GM23248 (cell line): ENCODE results near the gene NELFA. TPM values are rescaled to one million over a fixed set of nuclear protein-coding genes. Genes with fewer than 3 reads are reported as not detected.
"Not testable (repeated sequence)": the region's sequence is repeated elsewhere in the genome, so short reads cannot be mapped to it uniquely, and the experiment has no call there.

Experiments
- DNase-seq: peaks from one replicate; pipeline ENCODE4 v3.0.0-alpha.2; 2015
- H2AFZ ChIP-seq: fragments of 200-600 bp; sonication (generic); 2 replicates; pipeline ENCODE4 v1.6.1; 2016; ENCODE audit warnings: antibody characterized with exemption
- H3F3A ChIP-seq: fragments of 200-600 bp; sonication (generic); 2 replicates; pipeline ENCODE4 v1.6.1; 2016; ENCODE audit warnings: mild to moderate bottlenecking, antibody characterized with exemption, mixed run types; ENCODE audit not compliant: insufficient read depth
- H3K27ac ChIP-seq: fragments of 200-600 bp; sonication (generic); 2 replicates; pipeline ENCODE4 v1.5.1; 2016; ENCODE audit warnings: mild to moderate bottlenecking
- H3K27me3 ChIP-seq: fragments of 200-600 bp; sonication (generic); replicated peaks from 2 replicates; pipeline ENCODE4 v1.6.1; 2016; ENCODE audit warnings: mild to moderate bottlenecking; ENCODE audit not compliant: insufficient read depth
- H3K36me3 ChIP-seq: fragments of 200-600 bp; sonication (generic); 2 replicates; pipeline ENCODE4 v1.6.1; 2016; ENCODE audit warnings: low read depth, mild to moderate bottlenecking
- H3K4me1 ChIP-seq: fragments of 200-600 bp; sonication (generic); 2 replicates; pipeline ENCODE4 v1.6.1; 2016; ENCODE audit warnings: mild to moderate bottlenecking; ENCODE audit not compliant: insufficient read depth
- H3K4me2 ChIP-seq: fragments of 200-600 bp; sonication (generic); one replicate; pipeline ENCODE4 v1.6.1; 2016; ENCODE audit warnings: mild to moderate bottlenecking; ENCODE audit not compliant: unreplicated experiment
- H3K4me3 ChIP-seq: fragments of 200-600 bp; sonication (generic); 2 replicates; pipeline ENCODE4 v1.5.1; 2016; ENCODE audit warnings: mild to moderate bottlenecking
- H3K79me2 ChIP-seq: fragments of 200-600 bp; sonication (generic); 2 replicates; pipeline ENCODE4 v1.6.1; 2016; ENCODE audit warnings: mild to moderate bottlenecking; ENCODE audit not compliant: insufficient read depth
- H3K9ac ChIP-seq: fragments of 200-600 bp; sonication (generic); 2 replicates; pipeline ENCODE4 v1.6.1; 2016; ENCODE audit warnings: mild to moderate bottlenecking
- H3K9me2 ChIP-seq: fragments of 200-600 bp; sonication (generic); 2 replicates; pipeline ENCODE4 v1.6.1; 2016; ENCODE audit warnings: mixed run types, mild to moderate bottlenecking, moderate library complexity; ENCODE audit not compliant: insufficient read depth
- H3K9me3 ChIP-seq: fragments of 200-600 bp; sonication (generic); one replicate; pipeline ENCODE4 v1.6.1; 2017; ENCODE audit warnings: low read depth
- H4K20me1 ChIP-seq: fragments of 200-600 bp; sonication (generic); 2 replicates; pipeline ENCODE4 v1.6.0; 2016; ENCODE audit not compliant: insufficient read depth
- EZH2 ChIP-seq: fragments of 200-600 bp; sonication (generic); IDR thresholded peaks from 2 replicates; pipeline ENCODE4 v1.6.1; 2018; ENCODE audit warnings: antibody characterized with exemption, mild to moderate bottlenecking; ENCODE audit not compliant: insufficient read depth, poor library complexity, severe bottlenecking
- EZH2phosphoT487 ChIP-seq: fragments of 200-600 bp; sonication (generic); IDR thresholded peaks from 2 replicates; pipeline ENCODE4 v1.6.1; 2018; ENCODE audit warnings: antibody characterized with exemption, moderate library complexity, mild to moderate bottlenecking, low read depth; ENCODE audit not compliant: insufficient read depth
- WGBS, 2 experiments: methylation state at CpG; one replicate each; pipeline ENCODE4 v1.1.6; 2015 to 2017; ENCODE audit warnings: low lambda C conversion rate in 2 of 2, low coverage in 1 of 2; ENCODE audit errors: missing lambda C conversion rate in 2 of 2; 5-methylcytosine and 5-hydroxymethylcytosine counted together
- in situ Hi-C: fragments of 300-500 bp; cut with MboI; formaldehyde crosslinking; loops from 2 replicates; pipeline ENCODE4 v1.15.0; 2020
- polyA plus RNA-seq: library from polyadenylated mRNA; unstranded; fragments of >200 nt; fragmentation: Nextera tagmentation; extraction: Ambion mirVana; gene quantifications from 2 replicates; pipeline ENCODE4 v1.2.1, GENCODE V29; 2016
- total RNA-seq: library from RNA; depleted of rRNA; stranded (reverse); fragments of >200 nt; shearing (Covaris generic); gene quantifications from 2 replicates; pipeline ENCODE4 v1.2.3, GENCODE V29; 2014

Gene NELFA
- total and polyA plus RNA-seq, 2 experiments from 2014 or later: 18.7 to 23.6 TPM

DNA sequence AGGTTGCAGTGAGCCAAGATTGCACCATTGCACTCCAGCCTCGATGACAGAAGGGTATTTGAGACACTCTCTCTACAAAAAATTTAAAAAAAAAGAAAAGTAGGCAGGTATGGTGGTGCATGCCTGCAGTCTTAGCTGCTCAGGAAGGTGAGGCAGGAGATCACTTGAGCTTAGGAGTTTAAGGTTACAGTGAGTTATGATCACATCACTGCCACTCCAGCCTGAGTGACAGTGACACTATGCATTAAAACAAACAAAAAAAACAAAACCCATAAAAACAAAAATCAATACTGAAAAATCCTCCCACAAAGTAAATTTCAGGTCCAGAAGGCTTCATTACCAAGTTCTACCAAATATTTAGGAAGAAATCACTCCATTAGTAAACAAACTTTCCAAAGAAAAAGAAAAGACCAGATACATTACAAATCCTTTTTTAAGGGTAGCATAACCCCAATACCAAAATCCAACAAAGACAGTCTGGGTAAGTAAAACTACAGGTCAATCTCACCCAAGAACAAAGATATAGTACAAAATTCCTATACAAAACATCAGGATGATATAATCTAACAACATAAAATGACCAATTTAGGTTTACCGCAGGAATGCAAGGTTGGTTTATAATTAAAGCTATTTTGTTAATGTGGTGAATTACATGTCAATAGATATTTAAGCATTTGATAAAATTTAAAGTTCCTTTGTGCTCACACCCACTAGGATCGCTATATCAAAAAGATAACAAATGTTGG, 11.7 kb downstream of the NELFA start:
- in situ Hi-C loops: no loop called here
- peaks cover 6% of the 10 kb centered on the region for H4K20me1 ChIP-seq
- peaks cover 24% of the 10 kb centered on the region; the same call in 1 of the 2 replicates for H3K36me3 ChIP-seq
- no peak overlapping the region for H3K9ac ChIP-seq
- no peaks in the 10 kb centered on the region for H3K9me2 ChIP-seq
- no peaks in the 10 kb centered on the region for H3K4me1 ChIP-seq
- H3K4me2 ChIP-seq: no peak overlapping the region
- no peak overlapping the region for H2AFZ ChIP-seq
- peaks cover 7% of the 10 kb centered on the region; the same call in 1 of the 2 replicates for H3F3A ChIP-seq
- H3K27ac ChIP-seq: no peak overlapping the region
- 97 to 99% methylated on average over 3 of the region's 3 CpGs for WGBS, 2 experiments
- no peak overlapping the region for H3K4me3 ChIP-seq
- H3K9me3 ChIP-seq: no peaks in the 10 kb centered on the region
- no peak for TF ChIP-seq EZH2phosphoT487
- no peak for TF ChIP-seq EZH2
- peaks cover 97% of the 10 kb centered on the region for H3K79me2 ChIP-seq
- no peaks in the 10 kb centered on the region for H3K27me3 ChIP-seq
- no peak for DNase-seq

DNA sequence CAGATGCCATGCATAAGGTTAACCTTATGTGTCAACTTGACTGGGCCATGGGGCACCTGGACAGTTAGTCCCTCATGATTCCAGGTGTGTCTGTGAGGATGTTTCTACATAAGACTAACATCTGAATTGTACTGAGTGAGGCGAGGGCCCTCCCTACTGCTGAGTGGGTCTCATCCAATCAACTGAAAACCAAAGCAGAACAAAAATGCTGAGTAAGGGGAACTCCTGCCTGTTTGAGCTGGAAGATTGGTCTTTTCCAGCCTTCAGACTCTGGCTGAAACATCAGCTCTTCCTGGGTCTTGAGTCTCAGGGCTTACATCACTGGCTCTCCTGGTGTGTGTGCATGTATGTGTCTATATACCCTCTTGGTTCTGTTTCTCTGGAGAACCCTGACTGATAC, 13.8 kb downstream of the NELFA start:
- in situ Hi-C loops: no loop called here
- Histone ChIP-seq H3K36me3 (peaks cover 15% of the 10 kb centered on the region; the same call in 1 of the 2 replicates), H4K20me1 (peaks cover 6% of the 10 kb centered on the region), H3K9me3 (no peaks in the 10 kb centered on the region), H3K4me3 (no peak overlapping the region), H3K4me1 (no peaks in the 10 kb centered on the region), H3K27ac (no peak overlapping the region), H3F3A (peaks cover 7% of the 10 kb centered on the region; the same call in 1 of the 2 replicates), H2AFZ (no peak overlapping the region), H3K27me3 (no peaks in the 10 kb centered on the region), H3K4me2 (no peak overlapping the region), H3K9ac (no peak overlapping the region), H3K9me2 (no peaks in the 10 kb centered on the region), H3K79me2 (peaks cover 91% of the 10 kb centered on the region)
- WGBS, 2 experiments: 45 to 47% methylated on average over 1 of the region's 1 CpG
- DNase-seq: no peak
- TF ChIP-seq EZH2 (no peak), EZH2phosphoT487 (no peak)

- H3K4me3 ChIP-seq, H4K20me1 ChIP-seq, DNase-seq, H3K4me2 ChIP-seq, in situ Hi-C loops, H3F3A ChIP-seq, H3K9ac ChIP-seq, H2AFZ ChIP-seq, H3K27me3 ChIP-seq, H3K9me3 ChIP-seq, H3K27ac ChIP-seq, H3K4me1 ChIP-seq, H3K9me2 ChIP-seq: not testable (repeated sequence)
- Histone ChIP-seq H3K36me3 (peaks cover 11% of the 10 kb centered on the region; the same call in 1 of the 2 replicates), H3K79me2 (peaks cover 81% of the 10 kb centered on the region)
- WGBS, 2 experiments: 90 to 91% methylated on average over 19 to 20 of the region's 20 CpGs
Observed at GRCh38 chr4:1993718-1994516, 14.9 kb downstream of the NELFA start.

DNA sequence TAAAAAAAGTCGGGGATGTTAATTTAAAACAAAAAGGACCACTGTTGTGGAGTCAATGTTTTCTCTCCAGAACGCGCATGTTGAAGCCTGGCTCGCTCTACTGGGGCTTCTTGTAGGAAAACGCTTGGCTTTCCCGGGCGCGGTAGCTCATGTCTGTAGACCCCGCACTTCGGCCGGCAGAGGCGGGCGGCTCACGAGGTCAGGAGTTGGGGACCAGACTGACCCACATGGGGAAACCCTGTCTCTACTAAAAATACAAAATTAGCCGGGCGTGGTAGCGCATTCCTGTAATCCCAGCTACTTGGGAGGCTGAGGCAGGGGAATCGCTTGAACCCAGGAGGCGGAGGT, 15.6 kb downstream of the NELFA start:
- peaks cover 10% of the 10 kb centered on the region; the same call in 1 of the 2 replicates for H3K36me3 ChIP-seq
- H3K9me2 ChIP-seq: no peaks in the 10 kb centered on the region
- no peak for DNase-seq
- H3K27ac ChIP-seq: no peak overlapping the region
- TF ChIP-seq EZH2: no peak
- TF ChIP-seq EZH2phosphoT487: no peak
- WGBS, 2 experiments: 93 to 94% methylated on average over 19 of the region's 19 CpGs
- no peaks in the 10 kb centered on the region for H3K4me1 ChIP-seq
- H3K4me3 ChIP-seq: no peak overlapping the region
- H3K4me2 ChIP-seq: no peak overlapping the region
- in situ Hi-C loops: no loop called here
- H3K27me3 ChIP-seq: no peaks in the 10 kb centered on the region
- no peak overlapping the region for H3K9ac ChIP-seq
- no peak overlapping the region for H2AFZ ChIP-seq
- H3K9me3 ChIP-seq: no peaks in the 10 kb centered on the region
- no peaks in the 10 kb centered on the region; the same call in 1 of the 2 replicates for H4K20me1 ChIP-seq
- peaks cover 73% of the 10 kb centered on the region for H3K79me2 ChIP-seq
- H3F3A ChIP-seq: peaks cover 7% of the 10 kb centered on the region; the same call in 1 of the 2 replicates
